Right lobe of liver (tissue), 6 donors: ENCODE results near the gene TST. TPM values are rescaled to one million over a fixed set of nuclear protein-coding genes. Genes with fewer than 3 reads are reported as not detected.

Experiments used
- ATAC-seq, 4 donors: fragments of 200-7000 bp; cut with Tn5 transposase; one replicate each; pipeline ENCODE4 v1.9.1; 2020; ENCODE audit warnings: mild to moderate bottlenecking in 4 of 4, moderate library complexity in 4 of 4
- DNase-seq, 3 donors: peaks; one replicate each; pipeline ENCODE4 v3.0.0-alpha.2; 2020
- H3K27ac ChIP-seq, 3 donors: fragments of 200-600 bp; one replicate each; pipeline ENCODE4 v1.8.0; 2022
- H3K27me3 ChIP-seq, 2 donors: fragments of 200-600 bp; one replicate each; pipeline ENCODE4 v1.8.0; 2022
- H3K36me3 ChIP-seq, 4 donors: fragments of 200-600 bp; sonication (generic) in 1 of 4; one replicate each; pipeline versions ENCODE4 v1.5.1 to v1.8.0; 2017 to 2022; ENCODE audit warnings: control low read depth in 1 of 4
- H3K4me1 ChIP-seq, 4 donors: fragments of 200-600 bp; sonication (generic) in 1 of 4; one replicate each; pipeline versions ENCODE4 v1.5.1 to v1.8.0; 2017 to 2022; ENCODE audit warnings: control low read depth in 1 of 4
- H3K4me3 ChIP-seq, 3 donors: fragments of 200-600 bp; one replicate each; pipeline ENCODE4 v1.8.0; 2022
- H3K9me3 ChIP-seq, 4 donors: fragments of 200-600 bp; sonication (generic) in 1 of 4; one replicate each; pipeline versions ENCODE4 v1.5.1 to v1.8.0; 2017 to 2022; ENCODE audit warnings: control low read depth in 1 of 4
- CTCF ChIP-seq, 4 donors: fragments of 200-600 bp in 3 of 4; fragments of 450-650 bp in 1 of 4; IDR thresholded peaks; one replicate each; pipeline versions ENCODE4 v1.5.1 to v1.8.0; 2016 to 2022; ENCODE audit warnings: antibody characterized with exemption in 4 of 4, mild to moderate bottlenecking in 2 of 4
- POLR2A ChIP-seq: fragments of 450-650 bp; IDR thresholded peaks from one replicate; pipeline ENCODE4 v1.6.1; 2017; ENCODE audit warnings: antibody characterized with exemption, mild to moderate bottlenecking
- WGBS: methylation state at CpG from one replicate; pipeline ENCODE4 v1.1.6; 2018; ENCODE audit warnings: low coverage, low lambda C conversion rate; ENCODE audit not compliant: insufficient coverage; ENCODE audit errors: missing lambda C conversion rate; 5-methylcytosine and 5-hydroxymethylcytosine counted together
- intact Hi-C, 2 donors: fragments of 100-400 bp; cut with DNase I; formaldehyde crosslinking; loops; one replicate each; pipeline versions ENCODE4 v1.11.2 to v1.14.1; 2022
- total RNA-seq, 6 experiments: library from RNA; depleted of rRNA in 2 of 6; stranded (reverse); fragments of >200 nt in 2 of 6; fragmentation: NEBNext Ultra II Directional in 3 of 6; extraction: Animal tissue kit (Norgen Biotek cat#: 25700) in 3 of 6; gene quantifications; one replicate each; pipeline versions ENCODE4 v1.1.0 to v1.2.4, GENCODE V29; 2016 to 2023
- donor health status: DM: no; HTN: yes; CAD: no.
- donor health status: DM: no; HTN: no; CAD: no.
- donor health status: DM: no; HTN: no; CAD: no.
- donor health status: DM: no; HTN: yes; CAD: no.
- donor health status: DM: no; HTN: yes; CAD: no.

Gene TST
- total RNA-seq, 6 experiments from 2014 or later = 223 to 355 (median 321) TPM

DNA sequence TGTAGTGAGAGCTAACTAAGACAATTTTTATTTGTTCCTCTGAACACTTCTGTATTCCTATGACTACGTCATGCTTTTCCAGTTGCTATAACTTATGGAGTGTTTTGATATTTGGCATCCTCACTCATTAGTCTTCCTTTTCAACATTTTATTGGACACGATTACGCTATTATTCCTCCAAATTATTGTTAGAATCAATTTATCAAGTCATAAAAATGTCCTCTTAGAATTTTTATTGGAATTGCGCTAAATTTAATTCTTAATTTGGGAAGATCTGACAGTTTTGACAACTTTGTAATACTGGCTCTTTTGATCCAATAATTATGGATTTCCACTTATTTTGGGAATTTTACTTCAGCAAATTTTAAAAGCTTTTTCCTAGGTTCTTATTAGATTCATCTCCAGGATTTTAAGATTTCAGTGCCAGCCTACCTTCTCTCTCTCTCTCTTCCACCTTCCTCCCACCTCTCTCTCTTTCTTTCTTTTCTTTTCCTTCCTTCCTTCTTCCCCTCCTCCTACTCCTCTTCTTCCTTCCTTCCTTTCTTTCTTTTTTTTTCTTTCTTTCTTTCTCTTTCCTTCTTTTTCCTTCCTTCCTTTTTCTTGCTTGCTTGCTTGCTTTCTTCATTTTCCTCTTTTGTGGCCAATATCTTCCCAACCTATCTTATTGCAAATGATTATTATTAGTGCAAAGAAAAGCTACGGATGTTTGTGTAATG lies 50.8 kb downstream of the TST start:
- H3K4me3 ChIP-seq = no peak overlapping the region
- 86% methylated on average over 5 of the region's 5 CpGs for WGBS
- no peaks in the 10 kb centered on the region for H3K36me3 ChIP-seq
- no peaks in the 10 kb centered on the region for H3K4me1 ChIP-seq
- ATAC-seq (no peak), DNase-seq (no peak)
- intact Hi-C loops = loop anchor here in 1 of 2 donors (10.0 kb wide), 1 partner anchor 94 kb away; no protein-coding TSS in a partner anchor
- H3K27me3 ChIP-seq = no peaks in the 10 kb centered on the region
- no peak overlapping the region for H3K27ac ChIP-seq
- no peaks in the 10 kb centered on the region for H3K9me3 ChIP-seq
- TF ChIP-seq CTCF (IDR thresholded peaks at IDR 0.05) (no peak), POLR2A (no peak)

GRCh38 chr22:36966851-36967540 lies 52.3 kb downstream of the TST start:
- Histone ChIP-seq H3K9me3 (no peaks in the 10 kb centered on the region), H3K27me3 (no peaks in the 10 kb centered on the region), H3K36me3 (no peaks in the 10 kb centered on the region), H3K27ac (no peak overlapping the region), H3K4me3 (no peak overlapping the region), H3K4me1 (no peaks in the 10 kb centered on the region)
- TF ChIP-seq POLR2A = no peak
- no peak for TF ChIP-seq CTCF (IDR thresholded peaks at IDR 0.05)
- 54% methylated on average over 9 of the region's 11 CpGs for WGBS
- intact Hi-C loops = loop anchor here in 1 of 2 donors (10.0 kb wide), 1 partner anchor 92 kb away; no protein-coding TSS in a partner anchor
- ATAC-seq (no peak), DNase-seq (no peak)

DNA sequence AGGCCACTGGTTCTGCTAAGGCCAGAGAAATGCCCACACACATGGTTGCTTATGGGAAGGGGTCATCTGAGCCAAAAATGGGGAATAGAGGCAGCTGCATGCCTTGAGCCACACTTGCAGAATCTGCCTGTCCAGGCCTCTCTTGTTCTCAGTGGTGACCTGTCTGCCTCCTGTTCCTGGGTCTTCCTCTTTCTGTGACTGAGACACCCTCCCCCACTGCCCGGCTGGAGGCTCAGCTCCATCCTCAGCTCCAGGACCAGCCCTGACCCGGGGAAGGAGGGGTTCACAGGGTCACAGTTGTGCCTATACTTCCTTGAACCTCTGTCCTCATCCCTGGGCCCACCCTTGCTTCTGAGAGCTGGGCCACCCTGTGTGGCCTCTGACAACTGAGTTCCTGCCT lies 53.6 kb downstream of the TST start:
- no peak overlapping the region for H3K4me3 ChIP-seq
- intact Hi-C loops = loop anchor here in 1 of 2 donors (10.0 kb wide), 1 partner anchor 91 kb away; no protein-coding TSS in a partner anchor
- H3K9me3 ChIP-seq = no peaks in the 10 kb centered on the region
- H3K27ac ChIP-seq = no peak overlapping the region
- no peaks in the 10 kb centered on the region for H3K36me3 ChIP-seq
- H3K4me1 ChIP-seq = no peaks in the 10 kb centered on the region
- TF ChIP-seq POLR2A (no peak), CTCF (IDR thresholded peaks at IDR 0.05) (no peak)
- 45% methylated on average over 2 of the region's 2 CpGs for WGBS
- H3K27me3 ChIP-seq = no peaks in the 10 kb centered on the region
- no peak for DNase-seq
- peak in 2 of 4 donors; percentile 33 to 38 for ATAC-seq

- no peak for DNase-seq
- no peak overlapping the region for H3K4me3 ChIP-seq
- no peaks in the 10 kb centered on the region for H3K27me3 ChIP-seq
- intact Hi-C loops = loop anchor here in 1 of 2 donors (10.0 kb wide), 1 partner anchor 89 kb away; no protein-coding TSS in a partner anchor
- no peak overlapping the region for H3K27ac ChIP-seq
- no peak for ATAC-seq
- no peaks in the 10 kb centered on the region for H3K36me3 ChIP-seq
- no peaks in the 10 kb centered on the region for H3K4me1 ChIP-seq
- no peaks in the 10 kb centered on the region for H3K9me3 ChIP-seq
- TF ChIP-seq POLR2A = no peak
- TF ChIP-seq CTCF (IDR thresholded peaks at IDR 0.05) = no peak
These were observed 55.1 kb downstream of the TST start for GRCh38 chr22:36964106-36964505.
